Stimulated activated CD8-positive, alpha-beta memory T cell treated with anti-CD3 and anti-CD28 coated beads, Interleukin-7, amount 100 ng/mL, for 24 hours (primary cell): ENCODE data around the gene SMPD3.
A peak's percentile ranks its signal among the peaks of the same experiment; 100 is the strongest.

Experiments used
- DNase-seq: peaks from one replicate; pipeline ENCODE4 v3.0.0-alpha.2; 2020; ENCODE audit warnings: low read depth

Gene SMPD3

GRCh38 chr16:68434624-68435210, 13.6 kb downstream of the SMPD3 start:
- no peak for DNase-seq

- no peak for DNase-seq
These were observed 15.0 kb downstream of the SMPD3 start for GRCh38 chr16:68433316-68433715.

DNA sequence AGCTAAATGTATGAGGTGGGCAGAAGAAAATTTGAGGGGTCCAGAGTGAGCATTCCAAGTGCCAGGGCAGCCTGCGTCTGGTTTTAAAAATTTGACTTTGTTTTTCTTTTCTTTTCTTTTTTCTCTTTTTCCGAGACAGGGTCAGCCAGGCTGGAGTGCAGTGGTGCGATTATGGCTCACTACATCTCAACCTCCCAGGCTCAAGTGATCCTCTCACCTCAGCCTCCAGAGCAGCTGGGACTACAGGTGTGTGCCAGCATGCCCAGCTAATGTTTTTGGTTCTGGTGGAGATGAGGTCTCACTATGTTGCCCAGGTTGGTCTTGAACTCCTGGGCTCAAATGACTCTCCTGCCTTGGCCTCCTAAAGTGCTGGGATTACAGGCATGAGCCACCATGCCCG, 15.6 kb downstream of the SMPD3 start:
- no peak for DNase-seq

- no peak for DNase-seq
These were observed 19.0 kb downstream of the SMPD3 start for GRCh38 chr16:68429076-68429854.

DNA sequence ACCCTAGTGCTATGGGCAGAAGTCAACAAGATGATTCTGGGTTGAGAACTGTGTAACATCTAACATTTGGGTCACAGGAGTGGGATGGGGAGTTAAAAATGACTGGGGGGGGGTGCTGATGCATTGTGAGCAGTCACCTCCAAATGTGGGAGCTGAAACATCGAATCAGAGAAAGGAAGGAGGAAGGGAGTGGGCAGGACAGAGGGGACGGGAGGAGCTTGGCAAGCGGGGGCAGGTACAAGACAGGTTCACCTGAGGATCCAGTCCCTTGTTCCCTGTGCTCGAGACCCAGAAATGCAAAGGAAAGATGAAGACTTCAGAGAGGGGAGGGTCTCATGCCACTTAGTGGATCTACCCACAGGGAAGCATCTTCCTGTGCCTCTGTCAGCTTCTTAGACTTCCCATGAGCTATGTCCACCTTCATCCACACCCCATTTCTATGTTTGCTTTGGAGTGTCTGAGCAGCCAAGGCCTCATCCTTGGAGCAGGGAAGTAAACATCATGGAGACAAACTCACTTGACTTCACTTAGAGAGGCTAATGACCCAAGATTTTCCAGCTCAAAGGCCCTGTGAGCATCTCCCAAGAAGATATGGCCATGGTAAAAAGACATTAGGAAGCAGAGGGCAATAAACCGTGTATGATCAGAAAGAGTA, 20.5 kb downstream of the SMPD3 start:
- DNase-seq = no peak

DNA sequence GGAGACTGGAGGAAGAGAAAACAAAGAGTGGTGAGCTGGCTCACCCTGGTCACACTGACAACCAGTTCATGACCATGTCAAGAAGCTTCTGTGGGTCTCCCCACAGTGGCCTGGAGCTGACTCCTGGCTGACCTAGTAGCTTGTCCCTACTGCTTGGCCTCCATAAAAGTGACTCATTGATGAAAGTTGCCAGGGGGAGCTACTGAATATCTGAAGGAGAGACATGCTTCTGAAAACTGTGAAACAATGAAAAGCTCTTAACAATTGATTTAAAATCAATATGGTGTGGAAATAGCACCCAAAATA, 22.0 kb downstream of the SMPD3 start:
- DNase-seq = no peak

- no peak for DNase-seq
These were observed 22.6 kb downstream of the SMPD3 start for GRCh38 chr16:68425498-68426346.

DNA sequence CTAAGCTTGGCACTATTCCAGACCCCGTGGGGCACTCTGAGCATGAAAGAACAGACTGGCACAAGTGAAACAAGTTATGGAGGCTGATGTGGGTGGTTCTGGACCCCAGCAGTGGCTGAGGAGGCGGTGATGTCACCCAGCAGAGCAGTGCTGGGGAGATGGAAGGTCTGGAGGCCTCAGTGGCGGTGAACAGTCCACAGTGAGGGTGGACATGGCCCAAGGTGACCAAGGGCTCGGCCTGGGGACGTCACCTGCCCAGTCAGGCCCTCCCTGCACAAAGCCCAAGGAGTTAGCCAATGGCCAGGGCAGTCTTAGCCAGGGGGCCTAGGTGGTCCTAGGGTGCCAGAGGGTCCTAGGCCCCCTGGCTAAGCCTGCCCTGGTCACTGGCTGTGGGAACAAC, 24.5 kb downstream of the SMPD3 start:
- no peak for DNase-seq

DNA sequence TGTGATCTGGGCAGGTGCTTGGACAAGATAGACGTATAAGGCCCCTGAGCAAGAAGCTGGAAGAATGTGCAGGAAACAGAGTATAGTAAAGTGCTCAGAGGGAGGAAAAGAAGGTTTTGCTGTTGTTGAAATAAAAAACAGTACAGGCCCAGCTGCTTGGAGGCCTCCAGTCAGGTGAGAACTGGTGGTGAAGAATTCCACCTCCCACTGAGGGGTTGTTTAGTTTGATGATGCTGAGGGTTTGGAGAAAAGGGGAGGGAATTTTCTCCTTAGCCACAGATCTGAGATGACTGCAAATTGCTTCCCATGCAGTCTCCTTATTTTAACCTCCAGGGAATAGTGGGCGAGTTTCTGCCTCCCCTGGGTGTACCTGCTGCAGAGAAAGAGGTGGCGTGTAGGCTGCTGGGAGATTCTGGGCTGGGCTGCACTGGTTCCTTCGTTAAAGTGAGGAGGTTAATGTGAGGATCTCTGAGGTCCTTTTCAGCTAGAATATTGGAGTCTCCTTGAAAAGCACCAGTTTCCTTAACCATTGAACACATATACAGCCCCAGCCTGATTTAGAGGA, 25.8 kb downstream of the SMPD3 start:
- no peak for DNase-seq

- DNase-seq = no peak
These were observed 27.2 kb downstream of the SMPD3 start for GRCh38 chr16:68421076-68421475.

DNA sequence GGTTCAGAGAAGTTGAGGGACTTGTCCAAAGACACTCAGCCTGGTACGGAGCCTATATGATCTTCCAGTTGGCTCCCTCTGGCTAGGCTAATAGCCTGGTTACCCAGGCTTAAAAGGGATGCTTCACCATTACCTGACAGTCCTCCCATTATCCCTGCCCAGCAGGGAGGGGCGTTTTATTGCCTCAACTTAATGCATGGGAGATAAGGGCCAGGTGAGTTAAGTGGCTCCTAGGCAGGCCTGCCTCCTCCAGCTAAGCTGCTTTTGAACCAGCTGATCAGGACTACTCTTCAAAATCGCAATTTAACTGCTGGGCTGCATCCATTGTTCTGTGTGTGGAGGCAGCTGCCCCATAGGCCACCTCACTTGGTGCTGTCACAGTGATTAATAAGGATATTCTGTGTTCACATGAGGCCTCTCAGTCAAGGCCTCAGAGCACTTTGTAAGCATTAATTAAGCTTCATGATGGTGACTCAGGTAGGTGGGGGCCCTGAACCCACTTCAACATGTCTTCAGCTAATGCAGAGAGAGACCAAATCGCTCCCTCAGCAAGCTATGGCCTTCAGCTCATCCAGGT, 27.9 kb downstream of the SMPD3 start:
- DNase-seq = no peak

GRCh38 chr16:68417711-68418301, 30.5 kb downstream of the SMPD3 start:
- peak; percentile 20 for DNase-seq

GRCh38 chr16:68416057-68417046, 32.0 kb downstream of the SMPD3 start:
- no peak for DNase-seq

GRCh38 chr16:68414581-68414980, 33.7 kb downstream of the SMPD3 start:
- no peak for DNase-seq

DNA sequence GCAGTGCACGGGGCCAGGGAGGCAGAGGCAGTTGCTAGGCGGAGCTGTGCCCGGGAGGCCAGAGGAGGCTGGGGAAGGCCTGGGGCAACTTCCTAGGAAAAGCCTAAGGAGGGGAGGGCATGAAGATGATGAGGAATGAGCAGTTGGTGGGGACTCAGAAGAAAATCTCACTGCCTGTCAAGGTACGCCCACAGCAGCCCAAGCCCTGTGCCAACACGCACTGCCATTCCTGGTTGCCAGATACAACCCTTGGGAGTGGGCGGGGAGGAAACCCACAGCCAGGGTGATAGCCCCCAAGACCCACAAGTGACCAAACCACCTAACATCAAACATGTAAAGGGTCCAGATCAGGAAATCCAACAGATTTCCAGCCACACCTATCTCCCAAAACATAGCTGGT, 36.2 kb downstream of the SMPD3 start:
- no peak for DNase-seq

GRCh38 chr16:68411086-68411485, 37.2 kb downstream of the SMPD3 start:
- DNase-seq = no peak

- no peak for DNase-seq
These were observed 39.3 kb downstream of the SMPD3 start for GRCh38 chr16:68408967-68409366.

DNA sequence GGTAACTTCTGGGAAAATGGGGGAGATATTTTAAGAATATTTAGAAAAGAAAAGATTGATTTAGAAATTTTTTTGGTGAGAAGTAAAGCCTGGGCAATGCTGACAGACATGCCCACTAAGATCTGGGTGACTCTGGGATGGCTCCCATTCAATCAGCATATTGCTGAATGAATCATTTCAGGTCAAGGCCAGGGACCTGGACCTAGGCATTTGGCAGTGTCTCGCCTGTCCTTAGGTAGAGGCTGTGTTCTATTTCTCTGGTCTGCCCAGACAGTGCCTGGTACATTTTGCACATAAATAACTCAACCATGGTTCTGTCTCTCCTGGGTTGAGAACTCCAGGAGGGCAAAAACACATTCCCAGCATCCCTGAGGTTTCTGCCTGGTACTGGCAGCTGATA, 39.9 kb downstream of the SMPD3 start:
- DNase-seq = no peak

DNA sequence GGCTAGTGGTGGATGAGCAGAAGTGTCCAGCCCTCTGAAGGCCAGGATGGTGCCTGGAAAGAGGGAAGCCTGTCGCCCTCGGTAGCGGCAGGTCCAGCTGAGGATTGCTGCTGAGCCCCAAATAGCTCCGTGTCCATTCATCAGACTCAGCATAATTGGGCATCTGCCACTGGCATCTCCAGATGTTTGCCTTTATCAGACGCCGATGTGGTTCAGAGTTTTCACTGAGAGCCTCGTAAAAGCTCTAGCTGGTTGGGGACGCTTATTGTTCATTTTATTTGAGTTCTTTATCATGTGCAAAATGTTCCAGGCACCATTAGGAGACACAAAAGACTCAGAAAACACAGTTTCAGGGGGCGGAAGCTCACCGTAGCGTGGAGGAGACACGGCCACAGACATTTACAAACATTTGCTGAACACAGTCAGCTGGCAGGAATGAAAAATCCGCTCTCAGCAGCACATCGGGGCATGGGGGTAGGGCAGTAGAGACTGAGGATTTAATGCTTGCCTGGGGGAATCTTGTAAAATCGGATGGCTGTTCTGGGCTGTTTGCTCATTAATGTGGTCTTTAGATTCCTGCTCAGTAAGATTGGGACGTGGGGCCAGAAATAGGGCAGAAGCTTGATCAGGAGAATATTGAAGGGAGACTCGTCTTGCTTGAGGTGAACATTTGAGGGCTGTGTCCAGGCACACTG, 41.7 kb downstream of the SMPD3 start:
- no peak for DNase-seq
